Measurements from ENCODE around the gene CATSPER3. TPM values are rescaled to one million over a fixed set of nuclear protein-coding genes. Genes with fewer than 3 reads are reported as not detected.

CATSPER3 gene
- total and polyA plus RNA-seq, 2 of the 13 experiments (the other 11 are each of a cell fraction or from before 2014, with no cell fraction given): 0.33 to 0.37 TPM

GRCh38 chr5:134995850-134996402, 28.2 kb downstream of the CATSPER3 start:
- CTCF ChIA-PET (ENCODE audit: low intra/inter-chr PET ratio, low total read pairs): no interaction called here
- WGBS (ENCODE audit: low lambda C conversion rate): 92% methylated on average over 5 of the region's 8 CpGs
- FAIRE-seq (no peak), DNase-seq (ENCODE audit: low spot score) (no peak), ATAC-seq (no peak)
- no TSS peak for BruUV-seq (replicated peaks)
- H3K4me2 ChIP-seq (ENCODE audit: low read depth, low read length): no peak overlapping the region
- no peaks in the 10 kb centered on the region for H3K9me3 ChIP-seq (ENCODE audit: low read length)
- H3K4me3 ChIP-seq (replicated peaks in 1 of 3; ENCODE audit: insufficient read depth in 1 of 3, low read depth in 2 of 3, low read length in 3 of 3): no peak overlapping the region
- no peaks in the 10 kb centered on the region for H3K27me3 ChIP-seq (ENCODE audit: control insufficient read depth in 1 of 2, insufficient read depth in 2 of 2, low read length in 2 of 2)
- H3K27ac ChIP-seq (ENCODE audit: extremely low read length, insufficient read depth, low read length): no peak overlapping the region
- H4K20me1 ChIP-seq (ENCODE audit: insufficient read depth, low read length): no peaks in the 10 kb centered on the region
- intact Hi-C loops (cut with micrococcal nuclease; ENCODE audit: unreplicated experiment) (no loop called here), in situ Hi-C loops (cut with HindIII; ENCODE audit: extremely low pct_ligation_motif_present, low pct_unique_long_range_greater_than_20kb) (no loop called here)
- no peaks in the 10 kb centered on the region for H3K79me2 ChIP-seq (ENCODE audit: insufficient read depth, low read length)
- no peak overlapping the region for H2AFZ ChIP-seq (ENCODE audit: low read length)
- H3K36me3 ChIP-seq (replicated peaks in 1 of 2; ENCODE audit: control insufficient read depth in 1 of 2, insufficient read depth in 2 of 2, low read length in 2 of 2): no peaks in the 10 kb centered on the region
- no peak overlapping the region for H3K9ac ChIP-seq (ENCODE audit: insufficient read depth, low read depth, low read length)
- POLR2A ChIA-PET: no interaction called here
- no peaks in the 10 kb centered on the region for H3K4me1 ChIP-seq (ENCODE audit: insufficient read depth, low read length)
- TF ChIP-seq ZNF552 (CRISPR knock-in tag; IDR thresholded peaks at IDR 0.05; ENCODE audit: borderline replicate concordance): no peak
- no peak for TF ChIP-seq GPN1 (CRISPR knock-in tag; IDR thresholded peaks at IDR 0.05; ENCODE audit: borderline replicate concordance)
- TF ChIP-seq FOXC1 (CRISPR knock-in tag; IDR thresholded peaks at IDR 0.05; ENCODE audit: borderline replicate concordance): no peak
- no peak for TF ChIP-seq SP4 (CRISPR knock-in tag; IDR thresholded peaks at IDR 0.05)
- no peak for TF ChIP-seq PLRG1 (conservative IDR thresholded peaks at IDR 0.05)
- no peak for TF ChIP-seq TFDP1 (CRISPR knock-in tag; IDR thresholded peaks at IDR 0.05; ENCODE audit: borderline replicate concordance)
- TF ChIP-seq NAIF1 (CRISPR knock-in tag; IDR thresholded peaks at IDR 0.05; ENCODE audit: borderline replicate concordance): no peak
- TF ChIP-seq NFAT5 (CRISPR knock-in tag; IDR thresholded peaks at IDR 0.05): no peak
- TF ChIP-seq ZNF496 (CRISPR knock-in tag; IDR thresholded peaks at IDR 0.05; ENCODE audit: insufficient replicate concordance): no peak
- TF ChIP-seq ZFP36 (IDR thresholded peaks at IDR 0.05; ENCODE audit: borderline replicate concordance, low read depth, low read length, partially characterized antibody): no peak
- TF ChIP-seq, protein P1, sequence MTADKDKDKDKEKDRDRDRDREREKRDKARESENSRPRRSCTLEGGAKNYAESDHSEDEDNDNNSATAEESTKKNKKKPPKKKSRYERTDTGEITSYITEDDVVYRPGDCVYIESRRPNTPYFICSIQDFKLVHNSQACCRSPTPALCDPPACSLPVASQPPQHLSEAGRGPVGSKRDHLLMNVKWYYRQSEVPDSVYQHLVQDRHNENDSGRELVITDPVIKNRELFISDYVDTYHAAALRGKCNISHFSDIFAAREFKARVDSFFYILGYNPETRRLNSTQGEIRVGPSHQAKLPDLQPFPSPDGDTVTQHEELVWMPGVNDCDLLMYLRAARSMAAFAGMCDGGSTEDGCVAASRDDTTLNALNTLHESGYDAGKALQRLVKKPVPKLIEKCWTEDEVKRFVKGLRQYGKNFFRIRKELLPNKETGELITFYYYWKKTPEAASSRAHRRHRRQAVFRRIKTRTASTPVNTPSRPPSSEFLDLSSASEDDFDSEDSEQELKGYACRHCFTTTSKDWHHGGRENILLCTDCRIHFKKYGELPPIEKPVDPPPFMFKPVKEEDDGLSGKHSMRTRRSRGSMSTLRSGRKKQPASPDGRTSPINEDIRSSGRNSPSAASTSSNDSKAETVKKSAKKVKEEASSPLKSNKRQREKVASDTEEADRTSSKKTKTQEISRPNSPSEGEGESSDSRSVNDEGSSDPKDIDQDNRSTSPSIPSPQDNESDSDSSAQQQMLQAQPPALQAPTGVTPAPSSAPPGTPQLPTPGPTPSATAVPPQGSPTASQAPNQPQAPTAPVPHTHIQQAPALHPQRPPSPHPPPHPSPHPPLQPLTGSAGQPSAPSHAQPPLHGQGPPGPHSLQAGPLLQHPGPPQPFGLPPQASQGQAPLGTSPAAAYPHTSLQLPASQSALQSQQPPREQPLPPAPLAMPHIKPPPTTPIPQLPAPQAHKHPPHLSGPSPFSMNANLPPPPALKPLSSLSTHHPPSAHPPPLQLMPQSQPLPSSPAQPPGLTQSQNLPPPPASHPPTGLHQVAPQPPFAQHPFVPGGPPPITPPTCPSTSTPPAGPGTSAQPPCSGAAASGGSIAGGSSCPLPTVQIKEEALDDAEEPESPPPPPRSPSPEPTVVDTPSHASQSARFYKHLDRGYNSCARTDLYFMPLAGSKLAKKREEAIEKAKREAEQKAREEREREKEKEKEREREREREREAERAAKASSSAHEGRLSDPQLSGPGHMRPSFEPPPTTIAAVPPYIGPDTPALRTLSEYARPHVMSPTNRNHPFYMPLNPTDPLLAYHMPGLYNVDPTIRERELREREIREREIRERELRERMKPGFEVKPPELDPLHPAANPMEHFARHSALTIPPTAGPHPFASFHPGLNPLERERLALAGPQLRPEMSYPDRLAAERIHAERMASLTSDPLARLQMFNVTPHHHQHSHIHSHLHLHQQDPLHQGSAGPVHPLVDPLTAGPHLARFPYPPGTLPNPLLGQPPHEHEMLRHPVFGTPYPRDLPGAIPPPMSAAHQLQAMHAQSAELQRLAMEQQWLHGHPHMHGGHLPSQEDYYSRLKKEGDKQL (CRISPR knock-in tag; IDR thresholded peaks at IDR 0.05; ENCODE audit: low read depth): no peak
- TF ChIP-seq RBAK (CRISPR knock-in tag; IDR thresholded peaks at IDR 0.05): no peak
- no peak for TF ChIP-seq MBNL3 (CRISPR knock-in tag; conservative IDR thresholded peaks at IDR 0.05)
